Measurements from ENCODE around the gene CLDN7.

Gene CLDN7

DNA sequence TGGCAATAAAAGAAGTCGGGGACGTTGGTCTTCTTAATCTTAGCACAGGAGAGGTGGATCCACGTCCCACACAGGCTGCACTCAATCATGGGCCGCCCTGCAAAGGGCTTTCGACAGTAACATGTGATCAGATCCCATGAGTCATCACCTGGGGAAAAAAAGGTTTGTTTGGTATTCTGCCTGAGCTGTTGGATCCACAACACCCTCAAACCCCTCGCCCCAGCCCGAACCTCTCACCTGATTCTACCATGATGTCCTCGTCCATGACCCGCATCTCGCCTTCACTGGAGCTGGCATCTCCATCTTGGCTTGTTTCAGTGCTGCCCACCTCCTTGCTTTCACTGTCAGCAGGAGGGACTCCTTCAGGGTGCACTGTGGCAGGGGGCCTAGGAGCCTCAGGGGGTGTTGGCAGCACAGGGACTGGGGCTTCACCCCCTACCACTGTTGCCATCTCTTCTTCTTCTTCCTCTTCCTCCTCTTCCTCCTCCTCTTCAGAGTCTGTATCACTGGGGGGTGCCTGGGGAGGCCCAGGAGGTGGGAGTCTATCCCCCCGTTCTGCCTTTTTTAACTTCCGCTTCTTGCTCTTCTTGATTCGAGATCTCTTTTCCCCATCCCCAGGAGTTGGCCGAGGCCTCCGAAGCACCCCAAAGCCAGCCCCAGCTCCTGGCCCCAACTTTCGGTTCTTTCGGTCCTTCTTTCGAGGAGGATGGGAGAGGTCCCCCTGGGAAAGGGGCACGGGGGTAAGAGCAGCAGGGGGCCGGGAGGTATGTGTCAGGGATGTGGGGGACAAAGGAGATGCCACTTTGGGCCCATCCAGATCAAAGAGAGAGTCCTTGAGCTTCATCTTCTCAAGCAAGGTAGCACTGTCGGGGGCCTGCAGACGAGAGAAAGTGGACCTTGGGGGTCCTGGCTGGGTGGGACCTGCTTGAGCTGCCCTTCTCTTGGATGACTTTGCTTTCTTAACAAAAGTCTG lies 26.3 kb downstream of the CLDN7 start:
- DNase-seq: no peak

- peak; percentile 98 for DNase-seq
These were observed 28.0 kb downstream of the CLDN7 start, which contains the start of gene DVL2 for GRCh38 chr17:7234083-7234951. DVL2 (minus strand) TSS chr17:7234517; CDS start chr17:7234262, 255 bp downstream.

- no peak for DNase-seq
These were observed 28.6 kb downstream of the CLDN7 start for GRCh38 chr17:7233701-7234082.

- no peak for DNase-seq
These were observed 30.2 kb downstream of the CLDN7 start for GRCh38 chr17:7232114-7232513.

- no peak for DNase-seq
These were observed 32.8 kb downstream of the CLDN7 start for GRCh38 chr17:7229504-7229903.

- DNase-seq: no peak
These were observed 33.4 kb downstream of the CLDN7 start for GRCh38 chr17:7228920-7229319.

GRCh38 chr17:7226721-7227710 lies 35.3 kb downstream of the CLDN7 start:
- DNase-seq: no peak

GRCh38 chr17:7225711-7226331 lies 36.5 kb downstream of the CLDN7 start:
- no peak for DNase-seq

- DNase-seq: no peak
These were observed 37.6 kb downstream of the CLDN7 start for GRCh38 chr17:7224661-7225111.

- DNase-seq: no peak
These were observed 38.2 kb downstream of the CLDN7 start for GRCh38 chr17:7224110-7224509.

DNA sequence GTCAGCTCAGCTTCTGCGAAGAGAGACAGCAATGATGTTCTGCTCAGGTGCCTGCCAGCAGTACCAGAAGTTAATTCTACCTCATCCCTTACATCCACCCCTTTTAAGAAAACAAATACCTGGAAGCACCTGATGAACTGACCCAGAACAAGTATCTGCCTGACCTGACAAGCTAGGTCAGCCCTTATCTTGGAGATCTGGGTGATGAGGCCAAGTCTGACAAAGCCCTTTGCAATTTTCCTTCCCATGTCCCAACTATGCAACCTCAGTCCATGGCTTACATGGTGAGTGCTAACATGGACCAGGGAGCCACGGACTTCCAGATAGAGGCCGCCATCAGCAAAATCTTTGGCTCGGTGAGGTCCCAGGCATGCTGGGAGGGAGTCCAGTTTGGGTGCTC lies 38.9 kb downstream of the CLDN7 start:
- DNase-seq: no peak

GRCh38 chr17:7222972-7223292 lies 39.3 kb downstream of the CLDN7 start:
- DNase-seq: no peak

DNA sequence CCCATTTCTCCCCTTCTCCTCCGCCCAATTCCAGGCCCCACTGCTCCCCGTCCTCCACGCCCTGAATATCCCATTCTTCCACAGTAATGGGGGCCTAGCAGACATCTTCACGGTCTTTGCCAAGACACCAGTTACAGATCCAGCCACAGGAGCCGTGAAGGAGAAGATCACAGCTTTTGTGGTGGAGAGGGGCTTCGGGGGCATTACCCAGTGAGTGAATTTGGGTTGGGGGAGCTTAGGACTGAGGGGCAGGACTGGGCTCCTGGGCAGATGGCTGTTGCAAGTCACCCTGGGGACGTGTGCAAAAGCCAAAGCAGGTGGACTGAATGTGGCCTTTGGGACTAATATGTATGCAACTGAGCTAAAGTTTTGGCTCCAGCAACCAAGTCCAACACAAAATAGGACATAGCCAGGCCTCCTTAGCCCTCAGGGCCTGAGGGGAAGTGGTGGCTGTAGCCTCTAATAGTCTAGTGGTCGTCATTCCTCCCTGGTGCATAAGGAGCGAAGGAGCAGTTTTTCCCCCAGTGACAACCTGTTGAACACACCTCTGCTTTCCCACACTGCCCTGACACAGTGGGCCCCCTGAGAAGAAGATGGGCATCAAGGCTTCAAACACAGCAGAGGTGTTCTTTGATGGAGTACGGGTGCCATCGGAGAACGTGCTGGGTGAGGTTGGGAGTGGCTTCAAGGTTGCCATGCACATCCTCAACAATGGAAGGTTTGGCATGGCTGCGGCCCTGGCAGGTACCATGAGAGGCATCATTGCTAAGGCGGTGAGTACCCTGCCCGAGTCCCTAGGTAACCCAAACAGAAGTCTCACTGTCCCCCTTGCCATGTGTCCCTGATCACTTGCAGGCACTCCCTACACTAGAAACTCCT lies 39.9 kb downstream of the CLDN7 start:
- DNase-seq: no peak

GRCh38 chr17:7221278-7222092 lies 40.8 kb downstream of the CLDN7 start:
- no peak for DNase-seq

GRCh38 chr17:7220593-7221277 lies 41.5 kb downstream of the CLDN7 start:
- peak; percentile 86 for DNase-seq

GRCh38 chr17:7219812-7220592 lies 42.3 kb downstream of the CLDN7 start, which contains the start of the genes ACADVL and DLG4:
ACADVL (plus strand) TSS chr17:7219938; CDS start chr17:7219985, 47 bp downstream.
DLG4 (minus strand) TSS chr17:7219836.
- DNase-seq: peak; percentile 97

GRCh38 chr17:7219229-7219811 lies 43.0 kb downstream of the CLDN7 start:
- DNase-seq: no peak

- no peak for DNase-seq
These were observed 43.5 kb downstream of the CLDN7 start for GRCh38 chr17:7218758-7219157.

Measured in islet precursor cell (in vitro differentiated cells).